GM12878 (cell line): ENCODE results near the gene SRD5A1. TPM values are rescaled to one million over a fixed set of nuclear protein-coding genes. Genes with fewer than 3 reads are reported as not detected.
A peak's percentile ranks its signal among the peaks of the same experiment; 100 is the strongest.

ENCODE experiments used
- ASH2L ChIP-seq: fragments of 300-600, 200-600 bp; sonication (generic); IDR thresholded peaks from 2 replicates; pipeline ENCODE4 v1.6.1; 2017; ENCODE audit warnings: low read depth, mild to moderate bottlenecking, borderline replicate concordance
- BCLAF1 ChIP-seq: fragments of 450-650 bp; IDR thresholded peaks from 2 replicates; pipeline ENCODE4 v1.6.1; 2017; ENCODE audit warnings: antibody characterized with exemption, mild to moderate bottlenecking, moderate library complexity
- BHLHE40 ChIP-seq, 2 experiments: fragments of 450-650 bp in 1 of 2; IDR thresholded peaks; 2 replicates each; pipeline ENCODE4 v1.6.1; 2011 to 2017; ENCODE audit warnings: low read depth in 2 of 2, borderline replicate concordance in 1 of 2, improper control_type of control experiment in 1 of 2, low read length in 1 of 2, mild to moderate bottlenecking in 1 of 2
- EED ChIP-seq: sonication (generic); IDR thresholded peaks from 2 replicates; pipeline ENCODE4 v1.6.1; 2016; ENCODE audit warnings: antibody characterized with exemption, low read depth
- EP300 ChIP-seq, 2 experiments: fragments of 150-350 bp in 1 of 2; IDR thresholded peaks; 2 replicates each; pipeline ENCODE4 v1.6.1; 2011 to 2012; ENCODE audit warnings: low read depth in 2 of 2, low read length in 2 of 2, borderline replicate concordance in 1 of 2, improper control_type of control experiment in 1 of 2, inconsistent platforms in 1 of 2; ENCODE audit not compliant: control insufficient read depth in 1 of 2
- FOXM1 ChIP-seq: IDR thresholded peaks from 2 replicates; pipeline ENCODE4 v1.6.1; 2012; ENCODE audit warnings: low read depth, mild to moderate bottlenecking, inconsistent platforms, low read length, moderate library complexity
- LARP7 ChIP-seq: fragments of 450-650 bp; IDR thresholded peaks from 2 replicates; pipeline ENCODE4 v1.6.1; 2017; ENCODE audit warnings: mild to moderate bottlenecking
- MTA2 ChIP-seq: fragments of 450-650 bp; IDR thresholded peaks from 2 replicates; pipeline ENCODE4 v1.6.1; 2016; ENCODE audit warnings: low read depth, mild to moderate bottlenecking, moderate library complexity
- MYB ChIP-seq: fragments of 150-350 bp; IDR thresholded peaks from 2 replicates; pipeline ENCODE4 v1.6.1; 2014; ENCODE audit warnings: mild to moderate bottlenecking, low read depth, low read length, borderline replicate concordance
- RAD51 ChIP-seq: fragments of 450-650 bp; IDR thresholded peaks from 2 replicates; pipeline ENCODE4 v1.6.1; 2016; ENCODE audit warnings: moderate library complexity, mild to moderate bottlenecking, inconsistent platforms
- STAT1 ChIP-seq: fragments of 450-650 bp; conservative IDR thresholded peaks from 2 replicates; pipeline ENCODE4 v1.6.1; 2014; ENCODE audit warnings: antibody characterized with exemption, mild to moderate bottlenecking
- SUZ12 ChIP-seq: fragments of 200-600 bp; sonication (generic); IDR thresholded peaks from one replicate; pipeline ENCODE4 v1.6.1; 2018; ENCODE audit warnings: antibody characterized with exemption, mild to moderate bottlenecking; ENCODE audit not compliant: unreplicated experiment
- TAF1 ChIP-seq: IDR thresholded peaks from 2 replicates; pipeline ENCODE4 v1.6.1; 2011; ENCODE audit warnings: mild to moderate bottlenecking, low read depth, low read length, borderline replicate concordance
- TBL1XR1 ChIP-seq: IDR thresholded peaks from 2 replicates; pipeline ENCODE4 v1.6.1; 2012; ENCODE audit warnings: low read depth, low read length, improper control_type of control experiment
- YY1 ChIP-seq: IDR thresholded peaks from 2 replicates; pipeline ENCODE4 v1.6.1; 2011; ENCODE audit warnings: low read depth, mild to moderate bottlenecking, low read length
- ZNF622 ChIP-seq: fragments of 450-650 bp; IDR thresholded peaks from 2 replicates; pipeline ENCODE4 v1.6.1; 2017; ENCODE audit warnings: mild to moderate bottlenecking, inconsistent platforms
- ZNF687 ChIP-seq: fragments of 450-650 bp; IDR thresholded peaks from 2 replicates; pipeline ENCODE4 v1.6.1; 2017; ENCODE audit warnings: mild to moderate bottlenecking, moderate library complexity
- polyA plus RNA-seq, 11 experiments: library from polyadenylated mRNA; depleted of rRNA in 4 of 11; unstranded in 6 of 11; stranded (reverse) in 5 of 11; fragments of >200 nt; fragmentation: Nextera tagmentation in 4 of 11; fragmentation: Illumina TruSeq in 1 of 11; extraction: Ambion mirVana in 4 of 11; extraction: Trizol in 1 of 11; gene quantifications; 1 replicate in 1 of 11; 2 replicates in 10 of 11; pipeline versions ENCODE4 v1.2.1 to v1.2.3, GENCODE V29; 2011 to 2016; ENCODE audit warnings: inconsistent platforms in 2 of 11, missing spikeins in 2 of 11, low read depth in 1 of 11
- total RNA-seq, 4 experiments: library from RNA; depleted of rRNA in 3 of 4; stranded (reverse); fragments of >200 nt in 3 of 4; fragmentation: Illumina TruSeq in 1 of 4; extraction: Trizol in 1 of 4; gene quantifications; 2 replicates each; pipeline versions ENCODE4 v1.2.1 to v1.2.3, GENCODE V29; 2013 to 2021
- TF ChIP-seq, protein P1 (sequence below): fragments of 450-650 bp; IDR thresholded peaks from 2 replicates; pipeline ENCODE4 v1.6.1; 2018; ENCODE audit warnings: borderline replicate concordance, mild to moderate bottlenecking; ENCODE audit not compliant: partially characterized antibody

The SRD5A1 gene
- total and polyA plus RNA-seq, 10 of the 15 experiments (the other 5 are each of a cell fraction or from before 2014, with no cell fraction given), result 0.76 to 20.1 (median 12.3) TPM

GRCh38 chr5:6632888-6633468, at the start of gene SRD5A1, which contains the start of gene NSUN2 (continued):
- TF ChIP-seq ZNF687 (peak; percentile 73), TBL1XR1 (no peak), EED (no peak), BHLHE40 (IDR thresholded peaks at IDR 0.05; ENCODE audit: borderline replicate concordance in 1 of 2, low read depth in 2 of 2, low read length in 1 of 2) (peak in 1 of 2 experiments; percentile 68; a peak in 2 of 4 replicates), ASH2L (no peak), SUZ12 (no peak), MYB (peak; percentile 98), BCLAF1 (no peak), EP300 (IDR thresholded peaks at IDR 0.05; ENCODE audit: borderline replicate concordance in 1 of 2, control insufficient read depth in 1 of 2, low read depth in 2 of 2, low read length in 2 of 2) (no peak), RAD51 (peak; percentile 94), STAT1 (0 out of 2 replicates have a peak, but pooled peaks have one; percentile 26), ZNF622 (no peak), TAF1 (peak; percentile 82; the same call in 1 of the 2 replicates), FOXM1 (no peak), YY1 (0 out of 2 replicates have a peak, but pooled peaks have one; percentile 37), LARP7 (0 out of 2 replicates have a peak, but pooled peaks have one; percentile 70), MTA2 (no peak)
- TF ChIP-seq, protein P1, sequence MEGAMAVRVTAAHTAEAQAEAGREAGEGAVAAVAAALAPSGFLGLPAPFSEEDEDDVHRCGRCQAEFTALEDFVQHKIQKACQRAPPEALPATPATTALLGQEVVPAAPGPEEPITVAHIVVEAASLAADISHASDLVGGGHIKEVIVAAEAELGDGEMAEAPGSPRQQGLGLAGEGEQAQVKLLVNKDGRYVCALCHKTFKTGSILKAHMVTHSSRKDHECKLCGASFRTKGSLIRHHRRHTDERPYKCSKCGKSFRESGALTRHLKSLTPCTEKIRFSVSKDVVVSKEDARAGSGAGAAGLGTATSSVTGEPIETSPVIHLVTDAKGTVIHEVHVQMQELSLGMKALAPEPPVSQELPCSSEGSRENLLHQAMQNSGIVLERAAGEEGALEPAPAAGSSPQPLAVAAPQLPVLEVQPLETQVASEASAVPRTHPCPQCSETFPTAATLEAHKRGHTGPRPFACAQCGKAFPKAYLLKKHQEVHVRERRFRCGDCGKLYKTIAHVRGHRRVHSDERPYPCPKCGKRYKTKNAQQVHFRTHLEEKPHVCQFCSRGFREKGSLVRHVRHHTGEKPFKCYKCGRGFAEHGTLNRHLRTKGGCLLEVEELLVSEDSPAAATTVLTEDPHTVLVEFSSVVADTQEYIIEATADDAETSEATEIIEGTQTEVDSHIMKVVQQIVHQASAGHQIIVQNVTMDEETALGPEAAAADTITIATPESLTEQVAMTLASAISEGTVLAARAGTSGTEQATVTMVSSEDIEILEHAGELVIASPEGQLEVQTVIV, result peak; percentile 59
